ENCODE results near the gene PLTP.

The PLTP gene

GRCh38 chr20:45937765-45938164, 25.8 kb upstream of the PLTP start:
- Histone ChIP-seq H4K20me1 (ENCODE audit: low read depth, low read length) (no peaks in the 10 kb centered on the region), H3F3A (ENCODE audit: insufficient read depth) (no peaks in the 10 kb centered on the region), H3K9me2 (replicated peaks; ENCODE audit: insufficient read depth, low read length) (no peaks in the 10 kb centered on the region), H3K9me3 (ENCODE audit: insufficient read depth, low read length) (no peaks in the 10 kb centered on the region), H3K4me3 (ENCODE audit: insufficient read depth, low read length, poor library complexity, severe bottlenecking) (no peak overlapping the region), H3K27me3 (ENCODE audit: low read length) (no peaks in the 10 kb centered on the region), H3K36me3 (ENCODE audit: low read length) (peaks cover 9% of the 10 kb centered on the region), H3K79me2 (ENCODE audit: insufficient read depth, low read length) (peaks cover 27% of the 10 kb centered on the region), H2AFZ (ENCODE audit: low read depth, low read length, severe bottlenecking) (no peak overlapping the region), H3K4me2 (ENCODE audit: low read depth, low read length, poor library complexity, severe bottlenecking) (no peak overlapping the region), H3K9ac (ENCODE audit: low read length) (no peak overlapping the region), H3K27ac (ENCODE audit: low read depth, low read length) (no peak overlapping the region)
- no peak for TF ChIP-seq EZH2phosphoT487 (conservative IDR thresholded peaks at IDR 0.05; ENCODE audit: low read length)
- no peak for TF ChIP-seq CTCF (IDR thresholded peaks at IDR 0.05; ENCODE audit: insufficient read depth, low read length, poor library complexity, severe bottlenecking)

- H4K20me1 ChIP-seq (ENCODE audit: low read depth, low read length) = no peaks in the 10 kb centered on the region
- H3K4me3 ChIP-seq (ENCODE audit: insufficient read depth, low read length, poor library complexity, severe bottlenecking) = peak overlapping the region; percentile 85
- H3K36me3 ChIP-seq (ENCODE audit: low read length) = peaks cover 8% of the 10 kb centered on the region
- no peak for TF ChIP-seq CTCF (IDR thresholded peaks at IDR 0.05; ENCODE audit: insufficient read depth, low read length, poor library complexity, severe bottlenecking)
- TF ChIP-seq EZH2phosphoT487 (conservative IDR thresholded peaks at IDR 0.05; ENCODE audit: low read length) = no peak
- peak overlapping the region; percentile 85 for H3K4me2 ChIP-seq (ENCODE audit: low read depth, low read length, poor library complexity, severe bottlenecking)
- H3K9me3 ChIP-seq (ENCODE audit: insufficient read depth, low read length) = no peaks in the 10 kb centered on the region
- no peaks in the 10 kb centered on the region for H3K27me3 ChIP-seq (ENCODE audit: low read length)
- H3F3A ChIP-seq (ENCODE audit: insufficient read depth) = no peaks in the 10 kb centered on the region
- H2AFZ ChIP-seq (ENCODE audit: low read depth, low read length, severe bottlenecking) = no peak overlapping the region
- H3K79me2 ChIP-seq (ENCODE audit: insufficient read depth, low read length) = peaks cover 27% of the 10 kb centered on the region
- no peaks in the 10 kb centered on the region for H3K9me2 ChIP-seq (replicated peaks; ENCODE audit: insufficient read depth, low read length)
- peak overlapping the region; percentile 99 for H3K9ac ChIP-seq (ENCODE audit: low read length)
- H3K27ac ChIP-seq (ENCODE audit: low read depth, low read length) = peak overlapping the region; percentile 10; the same call in 1 of the 2 replicates
These were observed 23.6 kb upstream of the PLTP start for GRCh38 chr20:45935416-45936046.

DNA sequence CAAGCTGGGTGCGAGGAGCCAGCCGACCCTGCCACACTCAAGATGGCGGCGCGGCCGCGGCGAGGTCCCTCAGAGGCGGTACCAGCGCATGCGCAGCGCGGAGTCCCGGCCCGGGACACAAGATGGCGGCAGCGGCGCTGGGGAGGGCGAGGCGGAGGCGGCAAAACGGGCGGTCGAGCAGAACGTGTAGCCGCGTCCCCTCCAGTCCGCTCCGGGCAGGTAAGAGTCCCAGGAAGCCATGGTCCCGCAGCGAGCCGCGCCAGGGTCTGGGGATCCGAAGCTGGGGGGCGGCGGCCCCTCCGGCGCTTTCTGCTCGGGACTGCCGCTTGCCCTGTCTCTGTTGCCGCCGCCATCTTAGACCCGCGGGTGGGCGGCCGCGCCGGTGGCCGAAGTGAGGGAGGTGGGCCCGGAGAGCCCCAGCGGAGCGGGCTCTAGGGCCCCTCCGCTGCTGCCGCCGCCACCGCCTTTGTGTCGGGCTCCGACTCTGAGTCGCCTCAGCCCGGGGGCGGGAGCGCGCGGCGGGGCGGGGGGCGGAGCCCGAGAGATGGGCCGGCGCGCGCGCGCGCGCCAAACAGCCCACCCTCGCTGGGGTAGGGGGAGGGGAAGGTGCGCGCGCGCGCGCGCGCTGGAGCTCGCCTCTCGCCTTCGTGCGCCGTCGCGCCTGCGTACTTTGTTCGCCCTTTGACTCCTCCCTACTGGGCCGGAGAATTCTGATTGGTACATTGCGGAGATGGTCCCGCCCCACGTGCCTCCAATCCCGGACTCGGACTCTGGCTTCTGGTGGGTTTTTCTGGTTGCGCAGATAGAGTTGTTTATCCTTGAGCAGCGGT, 22.8 kb upstream of the PLTP start, which contains the start of gene PCIF1:
Gene PCIF1 (plus strand): TSS at position 98 of the 830 bp plus-strand sequence. CDS start 4,317 bp downstream, outside the sequence.
- H3K27ac ChIP-seq (ENCODE audit: low read depth, low read length) = peak within 1 kb of the TSS; percentile 89
- H3K9ac ChIP-seq (ENCODE audit: low read length) = peak within 1 kb of the TSS; percentile 99
- H3K4me3 ChIP-seq (ENCODE audit: insufficient read depth, low read length, poor library complexity, severe bottlenecking) = peak within 1 kb of the TSS; percentile 97
- no peaks in the 10 kb centered on the region for H4K20me1 ChIP-seq (ENCODE audit: low read depth, low read length)
- no peaks in the 10 kb centered on the region for H3K9me2 ChIP-seq (replicated peaks; ENCODE audit: insufficient read depth, low read length)
- H3K27me3 ChIP-seq (ENCODE audit: low read length) = no peaks in the 10 kb centered on the region
- H3K79me2 ChIP-seq (ENCODE audit: insufficient read depth, low read length) = peaks cover 27% of the 10 kb centered on the region
- peaks cover 8% of the 10 kb centered on the region for H3K36me3 ChIP-seq (ENCODE audit: low read length)
- TF ChIP-seq EZH2phosphoT487 (conservative IDR thresholded peaks at IDR 0.05; ENCODE audit: low read length) = no peak
- no peak for TF ChIP-seq CTCF (IDR thresholded peaks at IDR 0.05; ENCODE audit: insufficient read depth, low read length, poor library complexity, severe bottlenecking)
- H2AFZ ChIP-seq (ENCODE audit: low read depth, low read length, severe bottlenecking) = peak within 1 kb of the TSS; percentile 49
- H3F3A ChIP-seq (ENCODE audit: insufficient read depth) = no peaks in the 10 kb centered on the region
- peak within 1 kb of the TSS; percentile 85 for H3K4me2 ChIP-seq (ENCODE audit: low read depth, low read length, poor library complexity, severe bottlenecking)
- H3K9me3 ChIP-seq (ENCODE audit: insufficient read depth, low read length) = no peaks in the 10 kb centered on the region

All from SU-DHL-6 (cell line).